Measurements from ENCODE around the gene RSRC2.
"Not testable (repeated sequence)": the region's sequence is repeated elsewhere in the genome, so short reads cannot be mapped to it uniquely, and the experiment has no call there.

Gene RSRC2

GRCh38 chr12:122513660-122514059, 13.1 kb downstream of the RSRC2 start:
- in situ Hi-C loops (cut with HindIII; ENCODE audit: low sequenced_read_pairs), result no loop called here
- no peak for DNase-seq (ENCODE audit: low read depth)
- TF ChIP-seq CTCF (IDR thresholded peaks at IDR 0.05; ENCODE audit: low read depth, low read length, missing control alignments), result no peak
- H3K4me3 ChIP-seq (ENCODE audit: low read depth, low read length), result no peak overlapping the region

- in situ Hi-C loops (cut with HindIII; ENCODE audit: low sequenced_read_pairs); DNase-seq (ENCODE audit: low read depth): not testable (repeated sequence)
Observed at GRCh38 chr12:122513028-122513427, 13.7 kb downstream of the RSRC2 start.

GRCh38 chr12:122508163-122508562, 18.6 kb downstream of the RSRC2 start:
- no peak for DNase-seq (ENCODE audit: low read depth)
- H3K4me3 ChIP-seq (ENCODE audit: low read depth, low read length), result no peak overlapping the region
- no peak for TF ChIP-seq CTCF (IDR thresholded peaks at IDR 0.05; ENCODE audit: low read depth, low read length, missing control alignments)
- in situ Hi-C loops (cut with HindIII; ENCODE audit: low sequenced_read_pairs), result no loop called here

More at GRCh38 chr12:122513028-122513427, 13.7 kb downstream of the RSRC2 start:
- H3K4me3 ChIP-seq (ENCODE audit: low read depth, low read length), result not testable (repeated sequence)

GRCh38 chr12:122506393-122506938, 20.3 kb downstream of the RSRC2 start:
- in situ Hi-C loops (cut with HindIII; ENCODE audit: low sequenced_read_pairs), result no loop called here
- no peak overlapping the region for H3K4me3 ChIP-seq (ENCODE audit: low read depth, low read length)
- no peak for TF ChIP-seq CTCF (IDR thresholded peaks at IDR 0.05; ENCODE audit: low read depth, low read length, missing control alignments)
- DNase-seq (ENCODE audit: low read depth), result no peak

- H3K4me3 ChIP-seq (ENCODE audit: low read depth, low read length), result no peak overlapping the region
- TF ChIP-seq CTCF (IDR thresholded peaks at IDR 0.05; ENCODE audit: low read depth, low read length, missing control alignments), result no peak
- no peak for DNase-seq (ENCODE audit: low read depth)
- in situ Hi-C loops (cut with HindIII; ENCODE audit: low sequenced_read_pairs), result no loop called here
Observed at GRCh38 chr12:122505419-122506051, 21.2 kb downstream of the RSRC2 start.

- no peak overlapping the region for H3K4me3 ChIP-seq (ENCODE audit: low read depth, low read length)
- no peak for TF ChIP-seq CTCF (IDR thresholded peaks at IDR 0.05; ENCODE audit: low read depth, low read length, missing control alignments)
- DNase-seq (ENCODE audit: low read depth), result no peak
- in situ Hi-C loops (cut with HindIII; ENCODE audit: low sequenced_read_pairs), result no loop called here
Observed at GRCh38 chr12:122503783-122504590, 22.7 kb downstream of the RSRC2 start.
